Embryonic facial prominence (tissue), 1 donor: ENCODE data around the gene CRY2.

ENCODE experiments used
- DNase-seq: peaks from one replicate; pipeline ENCODE4 v3.0.0-alpha.2; 2016; ENCODE audit errors: extremely low spot score

CRY2 gene

DNA sequence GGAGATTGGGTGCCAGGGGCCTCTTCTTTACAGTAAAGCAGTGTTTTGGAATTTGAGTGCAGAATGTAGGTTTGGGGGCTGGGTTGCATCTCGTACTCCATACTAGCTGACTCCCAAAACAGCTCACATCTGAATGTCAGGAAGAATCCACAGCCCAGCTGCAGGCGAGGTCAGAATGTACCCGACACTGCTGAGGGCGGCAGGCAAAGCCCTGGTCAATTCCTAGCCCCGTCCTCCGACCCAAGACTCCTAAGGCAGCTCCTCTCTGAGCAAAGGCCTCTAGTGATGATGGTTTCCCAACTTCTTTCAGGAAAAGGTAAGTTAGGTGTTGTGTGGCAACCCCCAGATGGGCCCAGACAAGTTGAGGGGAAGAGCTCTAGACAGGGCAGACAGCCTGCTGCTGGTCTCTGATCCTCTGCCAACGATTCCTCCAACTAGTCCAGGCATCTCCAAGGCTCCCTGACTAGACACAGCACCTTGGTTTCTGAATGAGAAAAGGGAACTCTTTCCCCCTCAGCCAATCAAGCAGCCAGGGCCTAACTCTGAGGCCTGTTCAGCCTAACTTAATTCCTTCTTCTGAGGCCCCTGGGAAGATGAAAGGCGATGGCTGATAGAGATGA is 83.8 kb downstream of the CRY2 start:
- DNase-seq: no peak

DNA sequence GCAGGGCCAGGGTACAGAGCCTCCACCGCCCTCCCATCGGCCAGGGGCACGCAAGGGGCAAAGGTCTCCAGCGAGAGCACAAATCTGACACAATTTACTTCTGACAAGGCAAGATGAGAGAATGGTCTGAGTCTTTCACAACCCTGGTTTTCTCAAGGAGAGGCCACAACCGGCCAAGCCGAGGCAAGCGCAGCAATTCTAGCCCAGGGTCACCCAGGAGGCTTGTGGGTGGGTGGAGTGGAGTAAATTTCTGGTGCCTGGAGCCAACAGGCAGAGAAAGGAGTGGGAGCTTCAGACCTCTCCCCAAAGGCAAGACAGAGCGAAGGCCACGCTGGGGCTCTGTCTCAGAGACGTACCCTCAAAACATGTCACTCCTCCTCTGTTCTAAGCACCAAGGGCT is 84.5 kb downstream of the CRY2 start:
- DNase-seq: no peak

DNA sequence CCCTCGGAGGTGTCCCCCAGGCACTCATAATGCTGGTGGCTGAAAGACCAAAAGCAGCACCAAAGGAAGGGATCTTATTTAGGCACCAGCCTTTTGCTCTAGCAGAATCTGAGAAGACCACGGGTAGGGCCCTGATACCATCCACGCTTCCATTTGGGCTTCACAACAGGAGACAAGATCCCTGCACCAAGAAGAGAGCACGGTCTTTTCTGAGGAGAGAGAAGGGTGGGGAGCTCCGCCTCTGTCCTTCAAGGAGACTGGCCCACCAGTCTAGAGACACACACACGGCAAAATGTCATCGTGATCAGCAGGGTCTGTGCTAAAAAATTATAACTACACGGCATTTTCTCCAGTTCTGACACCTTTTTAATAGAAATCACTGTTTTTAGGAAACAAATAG is 84.9 kb downstream of the CRY2 start:
- no peak for DNase-seq
